ENCODE data around the gene RNPEPL1.

Gene RNPEPL1

DNA sequence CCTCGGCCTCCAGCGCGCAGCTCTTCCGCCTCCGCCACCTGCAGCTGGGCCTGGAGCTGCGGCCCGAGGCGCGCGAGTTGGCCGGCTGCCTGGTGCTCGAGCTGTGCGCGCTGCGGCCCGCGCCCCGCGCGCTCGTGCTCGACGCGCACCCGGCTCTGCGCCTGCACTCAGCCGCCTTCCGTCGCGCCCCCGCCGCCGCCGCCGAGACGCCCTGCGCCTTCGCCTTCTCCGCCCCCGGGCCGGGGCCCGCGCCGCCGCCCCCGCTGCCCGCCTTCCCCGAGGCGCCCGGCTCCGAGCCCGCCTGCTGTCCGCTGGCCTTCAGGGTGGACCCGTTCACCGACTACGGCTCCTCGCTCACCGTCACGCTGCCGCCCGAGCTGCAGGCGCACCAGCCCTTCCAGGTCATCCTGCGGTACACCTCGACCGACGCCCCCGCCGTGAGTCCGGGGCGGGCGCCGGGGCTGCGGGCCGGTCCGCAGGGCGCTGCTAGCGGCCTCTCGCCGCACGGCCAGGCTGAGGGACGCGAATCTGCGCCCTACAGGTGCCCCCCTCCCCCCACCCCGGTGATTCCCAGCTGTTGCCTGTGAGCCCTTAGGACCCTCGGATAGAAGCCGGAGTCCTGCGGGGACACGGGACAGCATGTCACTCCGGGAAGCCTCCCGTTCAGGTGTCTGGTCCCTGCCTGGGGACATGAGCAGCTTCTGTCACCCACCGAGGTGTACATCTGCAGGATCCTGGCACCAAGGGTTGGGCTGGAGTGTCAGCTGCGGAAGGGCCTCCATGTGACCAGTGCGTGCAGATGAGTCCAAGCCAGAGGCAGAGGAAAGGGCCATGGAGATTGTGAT, 616 bp downstream of the RNPEPL1 start:
- DNase-seq (ENCODE audit: insufficient read length, low spot score): peak; percentile 68
- FAIRE-seq: peak; percentile 90
- TF ChIP-seq PAX5 (IDR thresholded peaks at IDR 0.05; ENCODE audit: insufficient read depth, low read length, severe bottlenecking) (no peak), TAF1 (IDR thresholded peaks at IDR 0.05; ENCODE audit: low read depth, low read length) (no peak), POU2F2 (IDR thresholded peaks at IDR 0.05; ENCODE audit: low read depth, low read length) (no peak)

DNA sequence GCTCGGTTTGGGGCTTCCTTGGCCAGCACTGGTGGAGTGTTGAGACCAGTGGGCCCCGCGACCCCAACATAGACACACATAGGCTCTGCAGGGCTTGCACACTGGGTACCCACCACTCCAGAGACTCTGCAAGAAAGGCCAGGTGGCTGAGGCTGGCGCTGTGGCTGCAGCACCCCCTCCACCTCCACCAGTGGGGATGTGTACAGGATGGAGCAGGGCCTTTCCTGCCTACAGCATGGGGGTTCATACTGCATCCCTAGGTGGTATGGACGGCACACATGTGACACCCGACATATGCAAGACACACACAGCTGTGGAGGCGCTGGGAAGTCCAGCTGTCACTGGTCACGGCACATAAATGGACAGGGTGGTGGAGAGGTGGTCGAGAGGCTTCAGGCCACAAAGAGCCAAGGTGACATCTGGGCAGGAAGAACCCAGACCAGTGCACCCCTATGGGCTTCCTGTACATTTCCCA, 1.3 kb downstream of the RNPEPL1 start:
- TF ChIP-seq PAX5 (IDR thresholded peaks at IDR 0.05; ENCODE audit: insufficient read depth, low read length, severe bottlenecking) (no peak), TAF1 (IDR thresholded peaks at IDR 0.05; ENCODE audit: low read depth, low read length) (no peak), SPI1 (IDR thresholded peaks at IDR 0.05; ENCODE audit: low read depth, low read length) (no peak)
- no peak for DNase-seq (ENCODE audit: insufficient read length, low spot score)
- no peak for FAIRE-seq

DNA sequence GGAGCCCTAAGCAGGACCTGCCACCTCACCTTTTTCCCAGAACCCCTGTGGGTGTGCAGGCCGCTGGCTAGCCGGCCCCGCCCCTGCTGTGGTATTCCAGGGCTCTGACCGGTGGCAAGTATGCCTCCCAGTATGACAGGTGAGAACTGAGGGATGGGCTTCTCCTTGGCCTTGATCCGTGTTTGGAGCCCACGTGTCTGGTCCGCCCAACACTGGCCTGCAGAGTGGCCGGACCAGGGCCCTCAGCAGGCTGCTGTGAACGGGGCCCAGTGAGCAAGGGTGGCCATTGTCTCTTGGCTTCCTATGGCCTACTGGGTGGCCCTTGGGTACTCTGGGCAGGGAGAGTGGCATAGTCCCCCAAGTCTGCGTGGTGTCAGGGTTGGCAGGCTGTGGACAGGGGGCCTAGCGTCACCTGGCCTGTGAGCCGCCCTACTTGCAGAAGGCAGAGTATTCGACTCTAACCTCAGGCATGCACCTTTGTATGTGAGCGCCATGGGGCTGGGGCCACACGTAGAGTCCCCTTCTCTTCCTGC, 1.8 kb downstream of the RNPEPL1 start:
- TF ChIP-seq POLR2A (IDR thresholded peaks at IDR 0.05; ENCODE audit: low read depth, low read length): no peak
- TF ChIP-seq SPI1 (IDR thresholded peaks at IDR 0.05; ENCODE audit: low read depth, low read length): no peak
- no peak for TF ChIP-seq POLR2AphosphoS5 (IDR thresholded peaks at IDR 0.05; ENCODE audit: low read depth, low read length)
- no peak for FAIRE-seq
- no peak for DNase-seq (ENCODE audit: insufficient read length, low spot score)

DNA sequence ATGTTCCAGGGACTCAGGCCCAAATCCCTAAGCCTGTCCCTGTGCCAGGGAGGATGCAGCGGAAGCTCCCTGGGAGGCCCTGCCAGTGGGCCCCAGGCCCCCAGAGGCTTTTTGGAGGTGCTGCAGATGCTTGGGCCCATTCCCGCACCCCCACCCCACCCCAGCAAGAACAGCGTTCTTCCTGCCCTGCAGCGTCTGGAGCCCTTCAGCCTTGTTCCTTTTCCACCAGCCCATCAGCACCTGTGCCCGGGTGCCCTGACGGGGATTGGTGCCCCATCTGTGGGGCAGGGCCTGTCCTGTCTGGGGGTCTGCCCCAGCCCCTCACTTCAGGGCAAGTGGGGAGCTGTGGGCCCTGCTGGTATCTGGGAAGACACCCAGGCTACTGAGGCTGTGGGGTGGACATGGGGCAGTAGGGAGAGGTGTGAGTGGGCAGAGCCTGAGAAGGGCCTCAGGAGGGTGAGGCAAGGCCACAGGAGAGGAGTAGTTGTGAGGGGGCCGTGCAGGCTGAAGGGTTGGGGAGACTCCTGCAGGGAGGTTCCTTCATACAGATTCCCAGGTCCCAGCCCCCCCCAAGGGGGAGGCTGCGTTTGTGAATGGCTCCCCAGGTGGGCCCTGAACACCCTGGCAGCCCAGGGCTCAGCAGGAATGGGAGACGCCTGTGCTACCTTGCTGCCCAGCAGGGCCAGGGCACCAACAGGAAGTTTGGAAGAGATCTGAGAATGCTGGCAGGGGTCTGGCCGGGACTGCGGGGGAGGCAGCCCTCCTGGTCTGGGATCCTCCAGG, 2.4 kb downstream of the RNPEPL1 start:
- no peak for DNase-seq (ENCODE audit: insufficient read length, low spot score)
- no peak for FAIRE-seq

DNA sequence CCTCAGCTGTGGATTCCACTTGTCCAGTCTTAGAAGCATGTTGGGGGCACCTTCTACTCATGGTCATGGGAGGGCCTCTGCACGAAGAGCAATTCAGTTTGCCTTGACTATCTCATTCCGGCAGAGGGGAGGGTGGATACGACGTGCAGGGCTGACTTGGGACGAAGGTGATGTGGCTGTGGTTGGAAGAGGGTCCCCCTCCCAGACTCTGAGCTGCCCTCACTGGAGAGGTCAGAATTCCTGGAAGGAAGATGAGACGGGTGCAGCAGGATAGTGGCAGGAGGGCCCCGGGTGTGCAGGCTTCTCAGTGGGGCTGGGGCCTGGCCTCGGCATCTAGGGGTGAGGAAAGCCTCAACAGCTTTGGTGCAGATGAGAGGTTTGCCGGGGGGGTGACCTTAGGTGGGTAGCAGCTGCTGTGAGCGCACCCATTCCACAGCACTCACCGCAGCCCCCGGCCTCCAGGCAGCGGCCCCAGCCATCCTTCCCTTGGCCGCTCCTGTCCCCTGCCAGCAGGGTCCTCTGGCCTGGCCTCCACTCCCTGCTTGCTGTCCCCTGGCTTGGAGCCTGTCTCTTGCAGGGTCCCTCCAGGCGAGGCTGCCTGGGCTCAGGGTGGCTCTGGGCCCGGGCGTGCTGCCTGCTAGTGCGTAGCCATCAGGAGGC, 3.2 kb downstream of the RNPEPL1 start:
- no peak for FAIRE-seq
- no peak for DNase-seq (ENCODE audit: insufficient read length, low spot score)
- no peak for TF ChIP-seq POU2F2 (IDR thresholded peaks at IDR 0.05; ENCODE audit: low read depth, low read length)
- TF ChIP-seq POLR2AphosphoS5 (IDR thresholded peaks at IDR 0.05; ENCODE audit: low read depth, low read length): no peak
- TF ChIP-seq SPI1 (IDR thresholded peaks at IDR 0.05; ENCODE audit: low read depth, low read length): no peak
- TF ChIP-seq TAF1 (IDR thresholded peaks at IDR 0.05; ENCODE audit: low read depth, low read length): no peak
- no peak for TF ChIP-seq POLR2A (IDR thresholded peaks at IDR 0.05; ENCODE audit: low read depth, low read length)
- TF ChIP-seq PAX5 (IDR thresholded peaks at IDR 0.05; ENCODE audit: insufficient read depth, low read length, severe bottlenecking): no peak

More for the DNA sequence above, 2.4 kb downstream of the RNPEPL1 start:
- TF ChIP-seq TAF1 (IDR thresholded peaks at IDR 0.05; ENCODE audit: low read depth, low read length): no peak
- no peak for TF ChIP-seq POLR2A (IDR thresholded peaks at IDR 0.05; ENCODE audit: low read depth, low read length)
- TF ChIP-seq SPI1 (IDR thresholded peaks at IDR 0.05; ENCODE audit: low read depth, low read length): no peak
- no peak for TF ChIP-seq POLR2AphosphoS5 (IDR thresholded peaks at IDR 0.05; ENCODE audit: low read depth, low read length)
- TF ChIP-seq POU2F2 (IDR thresholded peaks at IDR 0.05; ENCODE audit: low read depth, low read length): no peak
- no peak for TF ChIP-seq PAX5 (IDR thresholded peaks at IDR 0.05; ENCODE audit: insufficient read depth, low read length, severe bottlenecking)

DNA sequence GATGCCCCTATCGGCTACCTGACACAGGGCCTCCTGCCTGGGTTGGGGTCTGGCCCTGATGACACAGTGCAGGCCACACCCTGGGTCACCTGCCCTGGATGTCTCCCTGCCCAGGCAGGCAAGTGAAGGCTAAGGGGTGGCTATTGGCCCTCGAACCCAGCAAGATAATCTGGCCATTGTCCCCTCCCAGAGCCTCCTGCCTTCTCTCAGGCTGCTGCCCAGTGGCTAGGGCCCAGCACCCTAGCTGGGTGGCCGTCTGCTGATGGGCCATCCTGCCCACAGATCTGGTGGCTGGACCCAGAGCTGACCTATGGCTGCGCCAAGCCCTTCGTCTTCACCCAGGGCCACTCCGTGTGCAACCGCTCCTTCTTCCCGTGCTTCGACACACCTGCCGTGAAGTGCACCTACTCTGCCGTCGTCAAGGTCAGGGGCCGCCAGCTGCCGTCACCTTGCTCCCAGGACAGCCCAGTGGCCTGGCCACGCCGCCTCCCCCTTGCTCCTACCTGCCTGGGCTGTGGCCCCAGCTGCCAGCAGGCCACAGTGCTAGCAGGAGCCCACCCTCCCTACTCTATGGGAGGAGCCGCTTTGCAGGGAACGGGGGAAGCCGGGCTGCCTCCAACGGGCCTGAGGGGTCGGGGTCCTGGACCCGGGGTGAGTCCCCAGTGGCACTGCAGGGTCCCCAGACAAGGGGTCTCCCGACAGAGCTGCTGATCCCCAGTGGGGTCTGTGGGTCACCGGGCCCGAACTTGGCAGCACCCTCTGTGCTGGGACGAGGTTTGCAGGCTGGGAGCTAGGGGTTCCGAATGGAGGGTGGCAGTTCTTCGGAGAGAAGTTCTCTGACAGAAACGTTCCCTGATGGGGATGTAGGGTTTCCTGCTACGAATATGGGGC, 4.1 kb downstream of the RNPEPL1 start:
- DNase-seq (ENCODE audit: insufficient read length, low spot score): no peak
- FAIRE-seq: no peak
- no peak for TF ChIP-seq POLR2AphosphoS5 (IDR thresholded peaks at IDR 0.05; ENCODE audit: low read depth, low read length)
- TF ChIP-seq SPI1 (IDR thresholded peaks at IDR 0.05; ENCODE audit: low read depth, low read length): no peak
- TF ChIP-seq TAF1 (IDR thresholded peaks at IDR 0.05; ENCODE audit: low read depth, low read length): no peak
- no peak for TF ChIP-seq POU2F2 (IDR thresholded peaks at IDR 0.05; ENCODE audit: low read depth, low read length)
- TF ChIP-seq PAX5 (IDR thresholded peaks at IDR 0.05; ENCODE audit: insufficient read depth, low read length, severe bottlenecking): no peak
- TF ChIP-seq POLR2A (IDR thresholded peaks at IDR 0.05; ENCODE audit: low read depth, low read length): no peak

DNA sequence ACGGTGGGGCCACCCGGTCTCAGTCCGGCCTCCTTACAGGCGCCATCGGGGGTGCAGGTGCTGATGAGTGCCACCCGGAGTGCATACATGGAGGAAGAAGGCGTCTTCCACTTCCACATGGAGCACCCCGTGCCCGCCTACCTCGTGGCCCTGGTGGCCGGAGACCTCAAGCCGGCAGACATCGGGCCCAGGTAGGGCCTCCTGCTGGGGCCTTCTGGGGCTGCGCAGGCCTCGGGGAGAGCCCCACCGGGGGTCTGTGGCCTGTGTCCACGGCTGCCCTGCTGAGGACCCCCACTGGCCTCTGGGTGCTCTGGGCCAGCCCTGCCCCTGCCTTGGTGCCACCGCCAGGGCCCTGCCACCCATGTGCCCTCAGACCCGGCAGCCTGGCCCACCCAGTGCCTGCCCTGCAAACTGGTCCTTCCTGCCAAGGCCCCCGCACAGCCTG, 4.8 kb downstream of the RNPEPL1 start:
- DNase-seq (ENCODE audit: insufficient read length, low spot score): no peak
- no peak for TF ChIP-seq POLR2A (IDR thresholded peaks at IDR 0.05; ENCODE audit: low read depth, low read length)
- TF ChIP-seq POU2F2 (IDR thresholded peaks at IDR 0.05; ENCODE audit: low read depth, low read length): no peak
- no peak for TF ChIP-seq PAX5 (IDR thresholded peaks at IDR 0.05; ENCODE audit: insufficient read depth, low read length, severe bottlenecking)
- no peak for TF ChIP-seq SPI1 (IDR thresholded peaks at IDR 0.05; ENCODE audit: low read depth, low read length)
- TF ChIP-seq POLR2AphosphoS5 (IDR thresholded peaks at IDR 0.05; ENCODE audit: low read depth, low read length): no peak
- no peak for TF ChIP-seq TAF1 (IDR thresholded peaks at IDR 0.05; ENCODE audit: low read depth, low read length)
- FAIRE-seq: no peak

DNA sequence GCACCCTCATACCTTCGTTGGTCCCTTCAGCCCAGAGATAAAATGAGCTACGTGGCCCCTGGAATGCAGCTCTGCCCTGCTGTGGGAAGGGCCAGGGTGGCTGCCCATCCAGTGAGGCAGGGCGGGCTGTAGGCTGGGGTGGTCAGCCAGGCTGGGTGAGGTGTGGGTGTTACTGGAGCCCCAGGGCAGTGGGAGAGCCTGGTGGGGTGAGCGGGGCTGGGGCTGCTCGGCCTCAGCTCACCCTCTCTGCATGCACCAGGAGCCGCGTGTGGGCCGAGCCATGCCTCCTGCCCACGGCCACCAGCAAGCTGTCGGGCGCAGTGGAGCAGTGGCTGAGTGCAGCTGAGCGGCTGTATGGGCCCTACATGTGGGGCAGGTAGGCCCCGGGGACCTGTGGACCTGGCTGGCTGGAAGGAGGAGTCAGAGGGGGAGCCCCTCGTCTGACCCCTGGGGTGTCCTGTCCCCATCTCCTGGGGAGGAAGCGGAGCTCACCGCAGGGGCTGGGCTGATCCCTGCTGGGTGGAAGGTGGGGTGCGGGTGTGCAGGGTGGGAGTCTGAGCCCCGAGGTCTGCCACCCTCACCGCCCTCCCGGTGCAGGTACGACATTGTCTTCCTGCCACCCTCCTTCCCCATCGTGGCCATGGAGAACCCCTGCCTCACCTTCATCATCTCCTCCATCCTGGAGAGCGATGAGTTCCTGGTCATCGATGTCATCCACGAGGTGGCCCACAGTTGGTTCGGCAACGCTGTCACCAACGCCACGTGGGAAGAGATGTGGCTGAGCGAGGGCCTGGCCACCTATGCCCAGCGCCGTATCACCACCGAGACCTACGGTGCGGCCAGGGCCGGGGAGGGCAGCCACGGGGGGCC, 5.5 kb downstream of the RNPEPL1 start:
- TF ChIP-seq SPI1 (IDR thresholded peaks at IDR 0.05; ENCODE audit: low read depth, low read length) (no peak), POLR2A (IDR thresholded peaks at IDR 0.05; ENCODE audit: low read depth, low read length) (no peak), POLR2AphosphoS5 (IDR thresholded peaks at IDR 0.05; ENCODE audit: low read depth, low read length) (no peak), TAF1 (IDR thresholded peaks at IDR 0.05; ENCODE audit: low read depth, low read length) (no peak), PAX5 (IDR thresholded peaks at IDR 0.05; ENCODE audit: insufficient read depth, low read length, severe bottlenecking) (no peak), POU2F2 (IDR thresholded peaks at IDR 0.05; ENCODE audit: low read depth, low read length) (no peak)
- FAIRE-seq (no peak), DNase-seq (ENCODE audit: insufficient read length, low spot score) (no peak)
